Osteoblast (primary cell): ENCODE results near the gene ADTRP. TPM values are rescaled to one million over a fixed set of nuclear protein-coding genes. Genes with fewer than 3 reads are reported as not detected.

Source experiments
- DNase-seq: peaks from one replicate; pipeline ENCODE4 v3.0.0; 2011; ENCODE audit warnings: low spot score, mixed read lengths; ENCODE audit not compliant: insufficient read length; ENCODE audit errors: missing footprints
- H2AFZ ChIP-seq: 2 replicates; pipeline ENCODE4 v1.6.0; 2011; ENCODE audit warnings: mild to moderate bottlenecking, low read length
- H3K27ac ChIP-seq: 2 replicates; pipeline ENCODE4 v1.5.1; 2011; ENCODE audit warnings: mild to moderate bottlenecking, low read depth, low read length, moderate library complexity
- H3K27me3 ChIP-seq: 2 replicates; pipeline ENCODE4 v1.6.0; 2012; ENCODE audit warnings: mild to moderate bottlenecking, control low read depth, inconsistent platforms, low read length, moderate library complexity; ENCODE audit not compliant: insufficient read depth
- H3K36me3 ChIP-seq: 2 replicates; pipeline ENCODE4 v1.5.1; 2011; ENCODE audit warnings: mild to moderate bottlenecking, low read length, control low read depth, moderate library complexity; ENCODE audit not compliant: insufficient read depth
- H3K4me1 ChIP-seq: 2 replicates; pipeline ENCODE4 v1.5.1; 2011; ENCODE audit warnings: mild to moderate bottlenecking, low read length, control low read depth, moderate library complexity; ENCODE audit not compliant: insufficient read depth
- H3K4me2 ChIP-seq: 2 replicates; pipeline ENCODE4 v1.6.0; 2011; ENCODE audit warnings: mild to moderate bottlenecking, low read length; ENCODE audit not compliant: insufficient read depth
- H3K4me3 ChIP-seq: fragments of 200-600 bp; sonication (generic); 3 replicates; pipeline ENCODE4 v1.5.1; 2012; ENCODE audit warnings: mild to moderate bottlenecking, low read length, inconsistent platforms; ENCODE audit not compliant: insufficient read depth
- H3K79me2 ChIP-seq: 2 replicates; pipeline ENCODE4 v1.6.0; 2012; ENCODE audit warnings: mild to moderate bottlenecking, low read length, control low read depth, inconsistent platforms; ENCODE audit not compliant: insufficient read depth
- H3K9me3 ChIP-seq: 2 replicates; pipeline ENCODE4 v1.5.1; 2011; ENCODE audit warnings: low read depth, low read length, control low read depth
- H4K20me1 ChIP-seq: 2 replicates; pipeline ENCODE4 v1.6.0; 2012; ENCODE audit warnings: mild to moderate bottlenecking, low read length, control low read depth; ENCODE audit not compliant: insufficient read depth
- CTCF ChIP-seq: IDR thresholded peaks from 2 replicates; pipeline ENCODE4 v1.5.1; 2011; ENCODE audit warnings: mild to moderate bottlenecking, low read depth, low read length, moderate library complexity; ENCODE audit errors: extremely low read depth
- total RNA-seq: library from RNA; depleted of rRNA; stranded (reverse); fragments of >200 nt; gene quantifications from 2 replicates; pipeline ENCODE4 v1.2.3, GENCODE V29; 2012

ADTRP gene
- total RNA-seq, 1 donor, result 0.72 TPM

GRCh38 chr6:11701573-11701972 lies 77.0 kb downstream of the ADTRP start:
- no peak overlapping the region for H3K4me2 ChIP-seq

GRCh38 chr6:11700118-11700718 lies 78.4 kb downstream of the ADTRP start:
- Histone ChIP-seq H3K79me2 (no peaks in the 10 kb centered on the region), H3K4me3 (no peak overlapping the region), H3K27ac (peak overlapping the region; percentile 24), H3K27me3 (no peaks in the 10 kb centered on the region), H3K36me3 (no peaks in the 10 kb centered on the region), H3K9me3 (no peaks in the 10 kb centered on the region), H2AFZ (no peak overlapping the region), H4K20me1 (no peaks in the 10 kb centered on the region), H3K4me2 (no peak overlapping the region), H3K4me1 (peaks cover 7% of the 10 kb centered on the region)
- TF ChIP-seq CTCF, result peak; percentile 45
- no peak for DNase-seq

More at GRCh38 chr6:11701573-11701972, 77.0 kb downstream of the ADTRP start:
- peaks cover 7% of the 10 kb centered on the region for H3K4me1 ChIP-seq
- no peak for DNase-seq
- H2AFZ ChIP-seq, result no peak overlapping the region
- H3K79me2 ChIP-seq, result no peaks in the 10 kb centered on the region
- H3K36me3 ChIP-seq, result no peaks in the 10 kb centered on the region
- H3K4me3 ChIP-seq, result no peak overlapping the region
- no peaks in the 10 kb centered on the region for H3K9me3 ChIP-seq
- no peaks in the 10 kb centered on the region for H3K27me3 ChIP-seq
- no peaks in the 10 kb centered on the region for H4K20me1 ChIP-seq
- TF ChIP-seq CTCF, result no peak
- no peak overlapping the region for H3K27ac ChIP-seq

- Histone ChIP-seq H3K27me3 (no peaks in the 10 kb centered on the region), H3K4me2 (no peak overlapping the region), H4K20me1 (no peaks in the 10 kb centered on the region), H3K79me2 (no peaks in the 10 kb centered on the region), H3K4me3 (no peak overlapping the region), H2AFZ (no peak overlapping the region), H3K36me3 (no peaks in the 10 kb centered on the region), H3K27ac (no peak overlapping the region), H3K4me1 (peaks cover 7% of the 10 kb centered on the region), H3K9me3 (no peaks in the 10 kb centered on the region)
- no peak for DNase-seq
- no peak for TF ChIP-seq CTCF
Observed at GRCh38 chr6:11699576-11699975, 79.0 kb downstream of the ADTRP start.

GRCh38 chr6:11692451-11693376 lies 85.9 kb downstream of the ADTRP start:
- Histone ChIP-seq H3K4me3 (no peak overlapping the region), H4K20me1 (no peaks in the 10 kb centered on the region), H3K36me3 (no peaks in the 10 kb centered on the region), H3K27me3 (no peaks in the 10 kb centered on the region), H3K79me2 (no peaks in the 10 kb centered on the region), H3K27ac (no peak overlapping the region), H3K4me2 (no peak overlapping the region), H3K9me3 (no peaks in the 10 kb centered on the region), H2AFZ (peak overlapping the region; percentile 52), H3K4me1 (no peaks in the 10 kb centered on the region)
- no peak for TF ChIP-seq CTCF
- DNase-seq, result no peak
